Gastrocnemius medialis (tissue), 4 donors: Measurements from ENCODE around the gene UTP20. TPM values are rescaled to one million over a fixed set of nuclear protein-coding genes. Genes with fewer than 3 reads are reported as not detected.
"Not testable (repeated sequence)": the region's sequence is repeated elsewhere in the genome, so short reads cannot be mapped to it uniquely, and the experiment has no call there.

ENCODE experiments used
- ATAC-seq, 2 donors: fragments of 150-250 bp; one replicate each; pipeline ENCODE4 v1.9.1; 2016
- DNase-seq, 2 donors: peaks; one replicate each; pipeline ENCODE4 v3.0.0-alpha.2; 2019
- H3K27ac ChIP-seq, 4 donors: fragments of 200-600 bp; sonication (generic); 1 replicate in 1 of 4; 2 replicates in 3 of 4; pipeline ENCODE4 v1.5.1; 2016 to 2018; ENCODE audit warnings: mild to moderate bottlenecking in 2 of 4, moderate library complexity in 1 of 4
- H3K27me3 ChIP-seq, 3 donors: fragments of 200-600 bp; sonication (generic) in 2 of 3; 1 replicate in 1 of 3; 2 replicates in 2 of 3; pipeline versions ENCODE4 v1.5.1 to v1.6.0; 2016 to 2019; ENCODE audit warnings: mild to moderate bottlenecking in 1 of 3, moderate library complexity in 1 of 3
- H3K36me3 ChIP-seq, 2 donors: fragments of 200-600 bp; sonication (generic) in 1 of 2; one replicate each; pipeline ENCODE4 v1.5.1; 2017 to 2018
- H3K4me1 ChIP-seq, 2 donors: fragments of 200-600 bp; sonication (generic) in 1 of 2; one replicate each; pipeline ENCODE4 v1.5.1; 2016 to 2017; ENCODE audit warnings: mild to moderate bottlenecking in 2 of 2
- H3K4me3 ChIP-seq, 4 donors: fragments of 200-600 bp; sonication (generic) in 3 of 4; 1 replicate in 1 of 4; 2 replicates in 3 of 4; pipeline ENCODE4 v1.5.1; 2016 to 2019; ENCODE audit warnings: mild to moderate bottlenecking in 2 of 4
- H3K9me3 ChIP-seq, 3 donors: fragments of 200-600 bp; sonication (generic) in 2 of 3; 1 replicate in 1 of 3; 2 replicates in 2 of 3; pipeline ENCODE4 v1.5.1; 2016 to 2019
- CTCF ChIP-seq, 5 experiments: fragments of 450-650 bp in 3 of 5; fragments of 200-600 bp in 2 of 5; sonication (generic) in 2 of 5; IDR thresholded peaks in 4 of 5; conservative IDR thresholded peaks in 1 of 5; 1 replicate in 4 of 5; 2 replicates in 1 of 5; pipeline ENCODE4 v1.5.1; 2016 to 2019; ENCODE audit warnings: antibody characterized with exemption in 5 of 5, mild to moderate bottlenecking in 3 of 5, moderate library complexity in 3 of 5
- POLR2A ChIP-seq, 2 donors: fragments of 450-650 bp; IDR thresholded peaks; one replicate each; pipeline ENCODE4 v1.6.1; 2017; ENCODE audit warnings: antibody characterized with exemption in 2 of 2, mild to moderate bottlenecking in 2 of 2, moderate library complexity in 2 of 2
- in situ Hi-C, 4 donors: fragments of 200-750 bp; cut with MboI; loops; one replicate each; pipeline versions ENCODE4 v1.15.0 to v1.8.0; 2017; ENCODE audit warnings: low sequenced_read_pairs in 4 of 4
- intact Hi-C: fragments of 100-400 bp; cut with DNase I; formaldehyde crosslinking; loops from one replicate; pipeline ENCODE4 v1.15.1; 2023; ENCODE audit warnings: low total_unique reads
- total RNA-seq, 4 donors: library from RNA; depleted of rRNA; stranded (reverse); fragments of >200 nt; gene quantifications; one replicate each; pipeline versions ENCODE4 v1.1.0 to v1.2.3, GENCODE V29; 2016

UTP20 gene
- total RNA-seq, 4 donors from 2014 or later, result 5.9 to 15.5 (median 10.3) TPM

- H3K27ac ChIP-seq, result no peak overlapping the region
- H3K9me3 ChIP-seq, result no peaks in the 10 kb centered on the region
- ATAC-seq (no peak), DNase-seq (no peak)
- no peak overlapping the region for H3K4me3 ChIP-seq
- peaks cover 0 to 8% of the 10 kb centered on the region in 2 donors for H3K4me1 ChIP-seq
- in situ Hi-C loops (no loop called here), intact Hi-C loops (no loop called here)
- H3K27me3 ChIP-seq, result no peaks in the 10 kb centered on the region
- H3K36me3 ChIP-seq, result peaks cover 0 to 83% of the 10 kb centered on the region in 2 donors
- no peak for TF ChIP-seq POLR2A (IDR thresholded peaks at IDR 0.05)
- TF ChIP-seq CTCF (IDR thresholded peaks at IDR 0.05 in 4 of 5, conservative IDR thresholded peaks at IDR 0.05 in 1 of 5), result no peak
Observed at GRCh38 chr12:101372431-101372830, 92.5 kb downstream of the UTP20 start.

- intact Hi-C loops, result no loop called here
- TF ChIP-seq CTCF (IDR thresholded peaks at IDR 0.05 in 4 of 5, conservative IDR thresholded peaks at IDR 0.05 in 1 of 5) (no peak), POLR2A (IDR thresholded peaks at IDR 0.05) (no peak)
Observed at GRCh38 chr12:101375573-101375972, 95.7 kb downstream of the UTP20 start.

GRCh38 chr12:101379149-101379548 is 99.2 kb downstream of the UTP20 start:
- in situ Hi-C loops, result no loop called here
- peaks cover 2 to 96% of the 10 kb centered on the region in 2 donors for H3K36me3 ChIP-seq
- ATAC-seq, result no peak

More at GRCh38 chr12:101375573-101375972, 95.7 kb downstream of the UTP20 start:
- Histone ChIP-seq H3K27me3 (no peaks in the 10 kb centered on the region), H3K4me1 (peaks cover 0 to 8% of the 10 kb centered on the region in 2 donors), H3K27ac (no peak overlapping the region), H3K9me3 (no peaks in the 10 kb centered on the region), H3K4me3 (no peak overlapping the region), H3K36me3 (peaks cover 0 to 83% of the 10 kb centered on the region in 2 donors)
- in situ Hi-C loops, result no loop called here
- no peak for DNase-seq
- ATAC-seq, result no peak

DNA sequence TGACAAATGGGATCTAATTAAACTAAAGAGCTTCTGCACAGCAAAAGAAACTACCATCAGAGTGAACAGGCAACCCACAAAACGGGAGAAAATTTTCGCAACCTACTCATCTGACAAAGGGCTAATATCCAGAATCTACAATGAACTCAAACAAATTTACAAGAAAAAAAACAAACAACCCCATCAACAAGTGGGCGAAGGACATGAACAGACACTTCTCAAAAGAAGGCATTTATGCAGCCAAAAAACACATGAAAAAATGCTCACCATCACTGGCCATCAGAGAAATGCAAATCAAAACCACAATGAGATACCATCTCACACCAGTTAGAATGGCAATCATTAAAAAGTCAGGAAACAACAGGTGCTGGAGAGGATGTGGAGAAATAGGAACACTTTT is 111.3 kb downstream of the UTP20 start:
- peaks cover 3 to 48% of the 10 kb centered on the region in 2 donors for H3K36me3 ChIP-seq
- H3K27me3 ChIP-seq, H3K27ac ChIP-seq, H3K4me3 ChIP-seq, in situ Hi-C loops, DNase-seq, intact Hi-C loops, ATAC-seq, H3K9me3 ChIP-seq, H3K4me1 ChIP-seq: not testable (repeated sequence)

More at GRCh38 chr12:101379149-101379548, 99.2 kb downstream of the UTP20 start:
- no peaks in the 10 kb centered on the region for H3K9me3 ChIP-seq
- TF ChIP-seq POLR2A (IDR thresholded peaks at IDR 0.05) (no peak), CTCF (IDR thresholded peaks at IDR 0.05 in 4 of 5, conservative IDR thresholded peaks at IDR 0.05 in 1 of 5) (no peak)
- intact Hi-C loops, result no loop called here
- H3K4me1 ChIP-seq, result no peaks in the 10 kb centered on the region
- no peak for DNase-seq
- H3K4me3 ChIP-seq, result no peak overlapping the region
- no peaks in the 10 kb centered on the region for H3K27me3 ChIP-seq
- H3K27ac ChIP-seq, result no peak overlapping the region

DNA sequence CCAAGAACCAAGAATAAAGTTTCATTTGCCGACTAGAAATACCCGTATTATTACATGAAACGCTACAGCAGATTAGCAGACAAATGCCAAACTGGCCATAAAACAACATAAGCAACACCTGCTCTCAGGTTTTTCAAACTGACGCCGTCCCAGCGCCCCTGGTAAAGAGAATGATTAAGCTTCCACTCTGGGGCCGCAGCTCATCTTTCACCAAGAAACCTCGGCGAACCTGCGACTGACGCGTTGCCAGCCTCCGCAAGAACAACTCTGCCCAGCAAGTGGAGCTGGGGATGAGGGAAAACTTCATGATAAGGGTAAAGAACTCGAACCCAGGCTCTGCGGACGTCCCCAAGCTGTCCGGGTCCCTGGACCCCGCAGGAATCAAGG is 127.1 kb downstream of the UTP20 start:
- in situ Hi-C loops, result loop anchor here in 3 of 4 donors (10.0 to 25.0 kb wide), 3 partner anchors 355 to 430 kb away; partner anchors contain the start of gene GNPTAB (in 3 of the 3)

More for the DNA sequence above, 127.1 kb downstream of the UTP20 start:
- Histone ChIP-seq H3K27me3 (no peaks in the 10 kb centered on the region), H3K9me3 (no peaks in the 10 kb centered on the region), H3K27ac (peak overlapping the region; percentile 86 to 95 (median 90)), H3K4me1 (peaks cover 33 to 35% of the 10 kb centered on the region in 2 donors), H3K4me3 (peak overlapping the region; percentile 78 to 87 (median 84)), H3K36me3 (no peaks in the 10 kb centered on the region)
- DNase-seq (peak; percentile 6 to 33), ATAC-seq (peak; percentile 35 to 37)
- intact Hi-C loops, result loop anchor here (5.0 kb wide), 3 partner anchors 210 to 425 kb away; partner anchors contain the start of genes CHPT1 and GNPTAB
- no peak for TF ChIP-seq CTCF (IDR thresholded peaks at IDR 0.05 in 4 of 5, conservative IDR thresholded peaks at IDR 0.05 in 1 of 5)
- TF ChIP-seq POLR2A (IDR thresholded peaks at IDR 0.05), result no peak
